Skeletal muscle tissue (tissue), 4 donors: Measurements from ENCODE around the gene ZNF22. TPM values are rescaled to one million over a fixed set of nuclear protein-coding genes. Genes with fewer than 3 reads are reported as not detected.

ENCODE experiments used
- H3K27ac ChIP-seq: one replicate; pipeline ENCODE4 v1.7.0; 2013; ENCODE audit warnings: mild to moderate bottlenecking, low read depth, low read length, inconsistent platforms
- H3K27me3 ChIP-seq, 3 donors: one replicate each; pipeline ENCODE4 v1.7.0; 2013; ENCODE audit warnings: low read length in 3 of 3; ENCODE audit not compliant: control insufficient read depth in 3 of 3, insufficient read depth in 3 of 3
- H3K36me3 ChIP-seq, 3 donors: one replicate each; pipeline ENCODE4 v1.7.0; 2013; ENCODE audit warnings: low read length in 3 of 3; ENCODE audit not compliant: control insufficient read depth in 3 of 3, insufficient read depth in 3 of 3
- H3K4me1 ChIP-seq, 3 donors: one replicate each; pipeline ENCODE4 v1.7.0; 2013; ENCODE audit warnings: low read length in 3 of 3, mild to moderate bottlenecking in 3 of 3; ENCODE audit not compliant: control insufficient read depth in 3 of 3, insufficient read depth in 3 of 3
- H3K4me3 ChIP-seq, 3 donors: one replicate each; pipeline ENCODE4 v1.7.0; 2013; ENCODE audit warnings: low read length in 3 of 3
- H3K9ac ChIP-seq, 3 donors: one replicate each; pipeline ENCODE4 v1.7.0; 2013; ENCODE audit warnings: low read length in 3 of 3, mild to moderate bottlenecking in 3 of 3, moderate library complexity in 2 of 3, low read depth in 1 of 3
- H3K9me3 ChIP-seq, 3 donors: one replicate each; pipeline ENCODE4 v1.7.0; 2013; ENCODE audit warnings: low read length in 3 of 3; ENCODE audit not compliant: control insufficient read depth in 3 of 3
- total RNA-seq: library from RNA; depleted of rRNA; stranded (reverse); fragments of >200 nt; gene quantifications from one replicate; pipeline ENCODE4 v1.2.3, GENCODE V29; 2014
- donor health status: Osteomylitis.

ZNF22 gene
- total RNA-seq, 1 donor from 2014 or later = 25.6 TPM

GRCh38 chr10:44977287-44978212 is 23.2 kb upstream of the ZNF22 start:
- peak overlapping the region; percentile 92 for H3K27ac ChIP-seq
- no peaks in the 10 kb centered on the region for H3K27me3 ChIP-seq
- H3K9ac ChIP-seq = peak overlapping the region; percentile 85 to 98 (median 98)
- H3K9me3 ChIP-seq = no peaks in the 10 kb centered on the region
- H3K4me3 ChIP-seq = peak overlapping the region; percentile 88 to 98 (median 91)
- peaks cover 14 to 25% (median 19%) of the 10 kb centered on the region in 3 donors for H3K36me3 ChIP-seq
- peaks cover 84 to 88% (median 85%) of the 10 kb centered on the region in 3 donors for H3K4me1 ChIP-seq

GRCh38 chr10:44978213-44978569 is 22.5 kb upstream of the ZNF22 start:
- peak overlapping the region; percentile 88 to 98 (median 91) for H3K4me3 ChIP-seq
- H3K9ac ChIP-seq = peak overlapping the region; percentile 85 to 98 (median 98)
- H3K9me3 ChIP-seq = no peaks in the 10 kb centered on the region
- H3K27ac ChIP-seq = peak overlapping the region; percentile 92
- peaks cover 14 to 24% (median 19%) of the 10 kb centered on the region in 3 donors for H3K36me3 ChIP-seq
- H3K4me1 ChIP-seq = peaks cover 84 to 89% (median 86%) of the 10 kb centered on the region in 3 donors
- no peaks in the 10 kb centered on the region for H3K27me3 ChIP-seq

- peak within 1 kb of the TSS; percentile 88 to 98 (median 91) for H3K4me3 ChIP-seq
- H3K27me3 ChIP-seq = no peaks in the 10 kb centered on the region
- H3K9me3 ChIP-seq = no peaks in the 10 kb centered on the region
- peaks cover 14 to 25% (median 19%) of the 10 kb centered on the region in 3 donors for H3K36me3 ChIP-seq
- peak within 1 kb of the TSS; percentile 85 to 98 (median 98) for H3K9ac ChIP-seq
- H3K4me1 ChIP-seq = peaks cover 81 to 86% (median 82%) of the 10 kb centered on the region in 3 donors
- peak within 1 kb of the TSS; percentile 92 for H3K27ac ChIP-seq
Observed at GRCh38 chr10:44978570-44979280, 22.0 kb upstream of the ZNF22 start, which contains the start of gene DEPP1. DEPP1 (minus strand) TSS chr10:44978809; CDS start chr10:44978030, 779 bp downstream.

- Histone ChIP-seq H3K27ac (peak overlapping the region; percentile 92), H3K9me3 (no peaks in the 10 kb centered on the region), H3K27me3 (no peaks in the 10 kb centered on the region), H3K4me3 (peak overlapping the region; percentile 38 to 91 (median 88)), H3K9ac (peak overlapping the region; percentile 34 to 98 (median 58)), H3K36me3 (peaks cover 22 to 33% (median 24%) of the 10 kb centered on the region in 3 donors), H3K4me1 (peaks cover 73 to 86% (median 74%) of the 10 kb centered on the region in 3 donors)
Observed at GRCh38 chr10:44979281-44980191, 21.2 kb upstream of the ZNF22 start.

GRCh38 chr10:44980309-44981171 is 20.2 kb upstream of the ZNF22 start:
- peak overlapping the region in 2 of 3 donors; percentile 1 to 98 for H3K9ac ChIP-seq
- H3K27me3 ChIP-seq = no peaks in the 10 kb centered on the region
- H3K4me3 ChIP-seq = peak overlapping the region in 1 of 3 donors; percentile 13
- no peaks in the 10 kb centered on the region for H3K9me3 ChIP-seq
- peak overlapping the region; percentile 92 for H3K27ac ChIP-seq
- H3K4me1 ChIP-seq = peaks cover 72 to 85% (median 73%) of the 10 kb centered on the region in 3 donors
- peaks cover 30 to 43% (median 32%) of the 10 kb centered on the region in 3 donors for H3K36me3 ChIP-seq

GRCh38 chr10:44981172-44982113 is 19.3 kb upstream of the ZNF22 start:
- H3K4me3 ChIP-seq = peak overlapping the region in 1 of 3 donors; percentile 45
- H3K27me3 ChIP-seq = no peaks in the 10 kb centered on the region
- H3K27ac ChIP-seq = peak overlapping the region; percentile 92
- peaks cover 64 to 76% (median 66%) of the 10 kb centered on the region in 3 donors for H3K4me1 ChIP-seq
- H3K9ac ChIP-seq = peak overlapping the region; percentile 1 to 75 (median 1)
- H3K9me3 ChIP-seq = no peaks in the 10 kb centered on the region
- peaks cover 32 to 44% (median 39%) of the 10 kb centered on the region in 3 donors for H3K36me3 ChIP-seq

- H3K9ac ChIP-seq = peak overlapping the region; percentile 1 to 75 (median 1)
- peaks cover 26 to 38% (median 34%) of the 10 kb centered on the region in 3 donors for H3K36me3 ChIP-seq
- peak overlapping the region in 1 of 3 donors; percentile 45 for H3K4me3 ChIP-seq
- H3K27me3 ChIP-seq = no peaks in the 10 kb centered on the region
- H3K4me1 ChIP-seq = peaks cover 57 to 69% (median 62%) of the 10 kb centered on the region in 3 donors
- peak overlapping the region; percentile 81 for H3K27ac ChIP-seq
- H3K9me3 ChIP-seq = no peaks in the 10 kb centered on the region
Observed at GRCh38 chr10:44982114-44982460, 18.6 kb upstream of the ZNF22 start.

- Histone ChIP-seq H3K27ac (peak overlapping the region; percentile 81), H3K9me3 (no peaks in the 10 kb centered on the region), H3K4me1 (peaks cover 53 to 65% (median 58%) of the 10 kb centered on the region in 3 donors), H3K4me3 (peak overlapping the region in 1 of 3 donors; percentile 41), H3K36me3 (peaks cover 24 to 34% (median 30%) of the 10 kb centered on the region in 3 donors), H3K9ac (peak overlapping the region in 2 of 3 donors; percentile 17 to 75), H3K27me3 (no peaks in the 10 kb centered on the region)
Observed at GRCh38 chr10:44982496-44982895, 18.2 kb upstream of the ZNF22 start.
